ENCODE data around the gene SCN2B.
"Not testable (repeated sequence)": the region's sequence is repeated elsewhere in the genome, so short reads cannot be mapped to it uniquely, and the experiment has no call there.

The SCN2B gene

DNA sequence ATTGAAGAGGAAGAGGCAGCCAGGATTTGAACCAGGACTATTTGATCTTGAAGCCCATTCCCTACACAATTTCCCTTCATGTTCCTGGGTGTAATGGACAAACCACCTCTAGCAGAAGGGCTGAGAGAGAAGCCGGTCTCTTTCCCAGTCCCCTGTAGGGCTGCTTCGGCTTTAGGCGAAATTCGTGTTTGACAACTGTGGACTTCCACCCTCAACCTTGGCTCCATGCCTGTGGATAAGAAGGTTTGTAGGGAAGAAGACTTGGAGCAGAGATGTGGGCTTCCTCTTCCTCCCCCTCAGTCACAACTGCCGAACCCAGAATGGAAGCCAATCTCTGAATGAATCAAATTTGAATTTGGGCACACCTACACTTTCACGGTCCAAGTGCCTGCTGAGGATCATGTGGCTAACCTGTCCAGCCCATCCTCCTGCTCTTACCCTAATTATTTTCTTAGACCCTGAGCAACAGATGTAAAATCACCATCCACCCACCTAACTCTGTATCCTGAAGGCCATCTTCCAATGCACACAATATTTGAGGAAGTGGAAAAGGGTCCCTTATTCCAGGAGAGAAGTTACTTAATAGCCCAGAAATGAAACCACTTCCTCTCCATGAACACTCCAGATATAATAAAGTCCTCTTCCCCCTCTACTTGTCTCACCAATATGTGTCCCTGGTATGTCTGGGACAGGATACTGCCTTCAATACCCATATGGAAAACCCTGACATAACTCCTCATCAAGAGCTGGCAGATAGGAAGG is 10.1 kb upstream of the SCN2B start:
- H3K79me2 ChIP-seq (ENCODE audit: insufficient read depth, low read length) = no peaks in the 10 kb centered on the region
- no peak overlapping the region for H3K4me3 ChIP-seq (ENCODE audit: low read length, poor library complexity, severe bottlenecking)
- H2AFZ ChIP-seq (ENCODE audit: low read length) = no peak overlapping the region
- no peaks in the 10 kb centered on the region for H3K4me1 ChIP-seq (ENCODE audit: insufficient read depth, low read length, poor library complexity, severe bottlenecking)
- H3K27me3 ChIP-seq (ENCODE audit: insufficient read depth, low read length, poor library complexity, severe bottlenecking) = no peaks in the 10 kb centered on the region
- H3K4me2 ChIP-seq (ENCODE audit: low read depth, low read length, poor library complexity, severe bottlenecking) = no peak overlapping the region
- H3F3A ChIP-seq (ENCODE audit: low read depth) = no peaks in the 10 kb centered on the region
- no peaks in the 10 kb centered on the region for H3K9me2 ChIP-seq (replicated peaks; ENCODE audit: low read depth, low read length)
- TF ChIP-seq EZH2phosphoT487 (IDR thresholded peaks at IDR 0.05; ENCODE audit: borderline replicate concordance) = no peak
- TF ChIP-seq, protein P1, sequence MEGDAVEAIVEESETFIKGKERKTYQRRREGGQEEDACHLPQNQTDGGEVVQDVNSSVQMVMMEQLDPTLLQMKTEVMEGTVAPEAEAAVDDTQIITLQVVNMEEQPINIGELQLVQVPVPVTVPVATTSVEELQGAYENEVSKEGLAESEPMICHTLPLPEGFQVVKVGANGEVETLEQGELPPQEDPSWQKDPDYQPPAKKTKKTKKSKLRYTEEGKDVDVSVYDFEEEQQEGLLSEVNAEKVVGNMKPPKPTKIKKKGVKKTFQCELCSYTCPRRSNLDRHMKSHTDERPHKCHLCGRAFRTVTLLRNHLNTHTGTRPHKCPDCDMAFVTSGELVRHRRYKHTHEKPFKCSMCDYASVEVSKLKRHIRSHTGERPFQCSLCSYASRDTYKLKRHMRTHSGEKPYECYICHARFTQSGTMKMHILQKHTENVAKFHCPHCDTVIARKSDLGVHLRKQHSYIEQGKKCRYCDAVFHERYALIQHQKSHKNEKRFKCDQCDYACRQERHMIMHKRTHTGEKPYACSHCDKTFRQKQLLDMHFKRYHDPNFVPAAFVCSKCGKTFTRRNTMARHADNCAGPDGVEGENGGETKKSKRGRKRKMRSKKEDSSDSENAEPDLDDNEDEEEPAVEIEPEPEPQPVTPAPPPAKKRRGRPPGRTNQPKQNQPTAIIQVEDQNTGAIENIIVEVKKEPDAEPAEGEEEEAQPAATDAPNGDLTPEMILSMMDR (conservative IDR thresholded peaks at IDR 0.05; ENCODE audit: low read length) = no peak
- no peak overlapping the region for H3K9ac ChIP-seq (ENCODE audit: low read depth, low read length, poor library complexity, severe bottlenecking)
- H4K20me1 ChIP-seq (ENCODE audit: insufficient read depth, low read length, poor library complexity, severe bottlenecking) = no peaks in the 10 kb centered on the region
- no peaks in the 10 kb centered on the region for H3K9me3 ChIP-seq (ENCODE audit: insufficient read depth, low read depth, low read length)
- no peaks in the 10 kb centered on the region for H3K36me3 ChIP-seq (ENCODE audit: insufficient read depth, low read length)

DNA sequence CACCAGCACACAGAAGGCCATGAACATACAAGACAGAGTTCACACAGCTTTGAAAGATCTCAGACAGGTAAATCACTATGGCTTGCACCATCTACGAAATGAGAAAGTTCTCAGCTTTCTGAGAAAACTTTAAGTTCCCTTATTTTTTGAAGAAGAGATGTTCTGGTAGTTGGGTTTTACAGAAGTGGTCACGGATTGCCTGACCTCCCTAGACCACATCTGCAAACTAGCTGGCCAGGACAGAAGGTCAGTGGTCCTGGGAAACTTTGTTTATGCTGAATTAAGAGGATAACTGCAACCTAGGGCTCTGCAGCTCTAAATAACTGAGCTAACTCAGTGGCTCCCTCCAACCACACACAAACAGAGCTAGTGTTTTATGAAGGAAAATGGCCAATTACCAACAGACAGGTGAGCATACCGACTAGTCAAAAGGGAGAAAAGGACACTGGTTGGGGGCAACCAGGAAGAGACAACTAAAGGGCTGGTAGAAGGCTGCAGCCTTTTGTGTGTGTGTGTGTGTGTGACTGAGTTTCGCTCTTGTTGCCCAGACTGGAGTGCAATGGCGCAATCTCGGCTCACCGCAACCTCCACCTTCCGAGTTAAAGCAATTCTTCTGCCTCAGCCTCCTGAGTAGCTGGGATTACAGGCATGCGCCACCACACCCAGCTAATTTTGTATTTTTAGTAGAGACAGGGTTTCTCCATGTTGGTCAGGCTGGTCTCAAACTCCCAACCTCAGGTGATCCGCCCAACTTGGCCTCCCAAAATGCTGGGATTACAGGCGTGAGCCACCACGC is 8.5 kb upstream of the SCN2B start:
- no peaks in the 10 kb centered on the region for H3K9me3 ChIP-seq (ENCODE audit: insufficient read depth, low read depth, low read length)
- TF ChIP-seq, protein P1 (conservative IDR thresholded peaks at IDR 0.05; ENCODE audit: low read length) = no peak
- no peak for TF ChIP-seq EZH2phosphoT487 (IDR thresholded peaks at IDR 0.05; ENCODE audit: borderline replicate concordance)
- no peaks in the 10 kb centered on the region for H3K4me1 ChIP-seq (ENCODE audit: insufficient read depth, low read length, poor library complexity, severe bottlenecking)
- no peaks in the 10 kb centered on the region for H3K9me2 ChIP-seq (replicated peaks; ENCODE audit: low read depth, low read length)
- H2AFZ ChIP-seq (ENCODE audit: low read length) = no peak overlapping the region
- H3K9ac ChIP-seq (ENCODE audit: low read depth, low read length, poor library complexity, severe bottlenecking) = no peak overlapping the region
- no peaks in the 10 kb centered on the region for H3K36me3 ChIP-seq (ENCODE audit: insufficient read depth, low read length)
- H3F3A ChIP-seq (ENCODE audit: low read depth) = no peaks in the 10 kb centered on the region
- H4K20me1 ChIP-seq (ENCODE audit: insufficient read depth, low read length, poor library complexity, severe bottlenecking) = no peaks in the 10 kb centered on the region
- no peaks in the 10 kb centered on the region for H3K27me3 ChIP-seq (ENCODE audit: insufficient read depth, low read length, poor library complexity, severe bottlenecking)
- H3K4me2 ChIP-seq (ENCODE audit: low read depth, low read length, poor library complexity, severe bottlenecking) = no peak overlapping the region
- no peaks in the 10 kb centered on the region for H3K79me2 ChIP-seq (ENCODE audit: insufficient read depth, low read length)
- no peak overlapping the region for H3K4me3 ChIP-seq (ENCODE audit: low read length, poor library complexity, severe bottlenecking)

DNA sequence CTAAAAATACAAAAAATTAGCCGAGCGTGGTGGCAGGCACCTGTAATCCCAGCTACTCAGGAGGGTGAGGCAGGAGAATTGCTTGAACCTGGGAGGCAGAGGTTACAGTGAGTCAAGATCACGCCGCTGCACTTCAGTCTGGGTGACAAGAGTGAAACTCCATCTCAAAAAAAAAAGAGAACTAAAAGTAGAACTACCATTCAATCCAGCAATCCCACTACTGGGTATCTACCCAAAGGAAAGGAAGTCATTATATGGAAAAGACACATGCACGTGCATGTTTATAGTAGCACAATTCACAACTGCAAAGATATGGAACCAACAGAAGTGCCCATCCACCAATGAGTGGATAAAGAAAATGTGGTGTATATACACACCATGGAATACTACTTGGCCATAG is 7.3 kb upstream of the SCN2B start:
- not testable (repeated sequence) for H2AFZ ChIP-seq (ENCODE audit: low read length); H3K27me3 ChIP-seq (ENCODE audit: insufficient read depth, low read length, poor library complexity, severe bottlenecking); H3K79me2 ChIP-seq (ENCODE audit: insufficient read depth, low read length)

More for the DNA sequence above, 7.3 kb upstream of the SCN2B start:
- not testable (repeated sequence) for H4K20me1 ChIP-seq (ENCODE audit: insufficient read depth, low read length, poor library complexity, severe bottlenecking); H3K9me3 ChIP-seq (ENCODE audit: insufficient read depth, low read depth, low read length); H3F3A ChIP-seq (ENCODE audit: low read depth); H3K4me1 ChIP-seq (ENCODE audit: insufficient read depth, low read length, poor library complexity, severe bottlenecking); H3K9me2 ChIP-seq (replicated peaks; ENCODE audit: low read depth, low read length); H3K4me2 ChIP-seq (ENCODE audit: low read depth, low read length, poor library complexity, severe bottlenecking); H3K4me3 ChIP-seq (ENCODE audit: low read length, poor library complexity, severe bottlenecking); H3K9ac ChIP-seq (ENCODE audit: low read depth, low read length, poor library complexity, severe bottlenecking); H3K36me3 ChIP-seq (ENCODE audit: insufficient read depth, low read length)

Measured in Loucy (cell line).